MM.1S (cell line): Measurements from ENCODE around the gene APBB1IP.

Source experiments
- CTCF ChIP-seq: fragments of 300-600 bp; sonication (generic); IDR thresholded peaks from 2 replicates; pipeline ENCODE4 v1.5.1; 2016; ENCODE audit warnings: antibody characterized with exemption, low read length, mixed read lengths
- EZH2 ChIP-seq: fragments of 300-600 bp; sonication (generic); optimal IDR thresholded peaks from 2 replicates; pipeline ENCODE3; 2017; ENCODE audit warnings: low read depth, mild to moderate bottlenecking, antibody characterized with exemption, low read length, mixed read lengths

GRCh38 chr10:26556748-26557640 is 118.9 kb downstream of the APBB1IP start:
- TF ChIP-seq CTCF (peak; percentile 91), EZH2 (no peak)
